Prostate gland (tissue), 2 donors: ENCODE measurements around the gene KLF5.

ENCODE experiments used
- POLR2A ChIP-seq: fragments of 450-650 bp; IDR thresholded peaks from one replicate; pipeline ENCODE4 v1.6.1; 2016; ENCODE audit warnings: antibody characterized with exemption, mild to moderate bottlenecking
- TF ChIP-seq, protein P1 (sequence below), 4 experiments: fragments of 200-600 bp in 2 of 4; fragments of 450-650 bp in 2 of 4; sonication (generic) in 2 of 4; IDR thresholded peaks; 1 replicate in 3 of 4; 2 replicates in 1 of 4; pipeline ENCODE4 v1.5.1; 2016 to 2019; ENCODE audit warnings: antibody characterized with exemption in 4 of 4, mild to moderate bottlenecking in 2 of 4, moderate library complexity in 2 of 4

DNA sequence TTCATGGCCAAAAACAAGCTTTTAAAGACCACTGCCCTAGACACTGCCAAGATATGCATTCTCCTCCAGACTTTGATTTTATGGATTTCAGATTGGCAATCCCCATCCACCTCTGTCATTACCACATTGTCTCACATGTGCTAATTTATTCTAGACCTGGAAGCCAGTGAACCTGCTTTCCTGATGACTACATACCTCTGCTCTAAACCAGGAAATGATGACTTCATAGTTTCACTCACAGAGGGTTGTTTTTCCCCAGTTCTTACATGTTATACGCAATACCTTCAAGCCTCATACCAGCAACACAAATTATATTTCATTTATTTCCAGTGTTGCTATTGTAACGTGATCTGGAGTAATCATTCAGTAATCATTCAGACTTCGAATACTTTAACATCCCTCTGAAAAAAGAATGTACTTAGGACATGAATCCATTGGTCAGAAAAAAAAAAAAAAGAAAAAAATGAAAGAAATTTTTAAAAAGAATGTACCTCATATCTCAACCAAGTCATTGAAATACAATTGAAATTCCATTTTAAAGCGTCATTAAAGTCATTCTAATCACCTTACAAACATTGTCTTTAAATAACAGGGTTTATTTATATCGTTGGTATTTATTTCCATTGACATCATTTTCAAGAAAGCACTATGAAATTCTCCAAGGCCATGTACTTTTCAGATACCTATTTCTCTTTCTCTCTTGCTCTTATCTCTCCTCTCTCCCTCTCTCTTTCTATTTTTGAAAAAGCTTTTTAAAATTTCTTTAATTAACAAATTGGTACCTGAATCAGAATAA is 33.4 kb upstream of the KLF5 start:
- TF ChIP-seq, protein P1, sequence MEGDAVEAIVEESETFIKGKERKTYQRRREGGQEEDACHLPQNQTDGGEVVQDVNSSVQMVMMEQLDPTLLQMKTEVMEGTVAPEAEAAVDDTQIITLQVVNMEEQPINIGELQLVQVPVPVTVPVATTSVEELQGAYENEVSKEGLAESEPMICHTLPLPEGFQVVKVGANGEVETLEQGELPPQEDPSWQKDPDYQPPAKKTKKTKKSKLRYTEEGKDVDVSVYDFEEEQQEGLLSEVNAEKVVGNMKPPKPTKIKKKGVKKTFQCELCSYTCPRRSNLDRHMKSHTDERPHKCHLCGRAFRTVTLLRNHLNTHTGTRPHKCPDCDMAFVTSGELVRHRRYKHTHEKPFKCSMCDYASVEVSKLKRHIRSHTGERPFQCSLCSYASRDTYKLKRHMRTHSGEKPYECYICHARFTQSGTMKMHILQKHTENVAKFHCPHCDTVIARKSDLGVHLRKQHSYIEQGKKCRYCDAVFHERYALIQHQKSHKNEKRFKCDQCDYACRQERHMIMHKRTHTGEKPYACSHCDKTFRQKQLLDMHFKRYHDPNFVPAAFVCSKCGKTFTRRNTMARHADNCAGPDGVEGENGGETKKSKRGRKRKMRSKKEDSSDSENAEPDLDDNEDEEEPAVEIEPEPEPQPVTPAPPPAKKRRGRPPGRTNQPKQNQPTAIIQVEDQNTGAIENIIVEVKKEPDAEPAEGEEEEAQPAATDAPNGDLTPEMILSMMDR (IDR thresholded peaks at IDR 0.05): no peak
- TF ChIP-seq POLR2A: no peak
